ENCODE measurements around the gene PALD1.

PALD1 gene

GRCh38 chr10:70500368-70500767 is 21.8 kb downstream of the PALD1 start:
- no peak overlapping the region for H3K4me3 ChIP-seq (ENCODE audit: low read depth, low read length)
- CTCF ChIA-PET = interaction anchor here (0.5 to 1.0 kb wide), 2 partner anchors 49 to 275 kb away, joined by 3 read pairs; no protein-coding TSS in a partner anchor
- POLR2A ChIA-PET = no interaction called here
- no peak for TF ChIP-seq CTCF (IDR thresholded peaks at IDR 0.05; ENCODE audit: insufficient read depth, low read length, missing control alignments)
- no peak for DNase-seq (ENCODE audit: low read depth, low spot score)

GRCh38 chr10:70500812-70501301 is 22.3 kb downstream of the PALD1 start:
- no peak for DNase-seq (ENCODE audit: low read depth, low spot score)
- CTCF ChIA-PET = interaction anchor here (0.5 to 0.7 kb wide), 2 partner anchors 276 to 1349 kb away, joined by 3 read pairs; no protein-coding TSS in a partner anchor
- POLR2A ChIA-PET = no interaction called here
- TF ChIP-seq CTCF (IDR thresholded peaks at IDR 0.05; ENCODE audit: insufficient read depth, low read length, missing control alignments) = no peak
- H3K4me3 ChIP-seq (ENCODE audit: low read depth, low read length) = no peak overlapping the region

- DNase-seq (ENCODE audit: low read depth, low spot score) = no peak
- ChIA-PET CTCF (no interaction called here), POLR2A (no interaction called here)
- no peak overlapping the region for H3K4me3 ChIP-seq (ENCODE audit: low read depth, low read length)
- no peak for TF ChIP-seq CTCF (IDR thresholded peaks at IDR 0.05; ENCODE audit: insufficient read depth, low read length, missing control alignments)
These were observed 23.8 kb downstream of the PALD1 start for GRCh38 chr10:70502406-70502805.

GRCh38 chr10:70503776-70504175 is 25.2 kb downstream of the PALD1 start:
- DNase-seq (ENCODE audit: low read depth, low spot score) = no peak
- ChIA-PET POLR2A (no interaction called here), CTCF (interaction anchor here (0.9 kb wide), 1 partner anchor 43 kb away, joined by 3 read pairs; no protein-coding TSS in a partner anchor)
- H3K4me3 ChIP-seq (ENCODE audit: low read depth, low read length) = no peak overlapping the region
- no peak for TF ChIP-seq CTCF (IDR thresholded peaks at IDR 0.05; ENCODE audit: insufficient read depth, low read length, missing control alignments)

- H3K4me3 ChIP-seq (ENCODE audit: low read depth, low read length) = no peak overlapping the region
- no peak for TF ChIP-seq CTCF (IDR thresholded peaks at IDR 0.05; ENCODE audit: insufficient read depth, low read length, missing control alignments)
- POLR2A ChIA-PET = no interaction called here
These were observed 26.2 kb downstream of the PALD1 start for GRCh38 chr10:70504521-70505358.

GRCh38 chr10:70505908-70506307 is 27.3 kb downstream of the PALD1 start:
- ChIA-PET CTCF (no interaction called here), POLR2A (no interaction called here)
- no peak for TF ChIP-seq CTCF (IDR thresholded peaks at IDR 0.05; ENCODE audit: insufficient read depth, low read length, missing control alignments)
- DNase-seq (ENCODE audit: low read depth, low spot score) = no peak
- no peak overlapping the region for H3K4me3 ChIP-seq (ENCODE audit: low read depth, low read length)

More at GRCh38 chr10:70504521-70505358, 26.2 kb downstream of the PALD1 start:
- CTCF ChIA-PET = no interaction called here
- no peak for DNase-seq (ENCODE audit: low read depth, low spot score)

All from AG04449 (cell line).